Fibroblast of lung (primary cell): ENCODE data around the gene CNPY4.

Source experiments
- EZH2 ChIP-seq: IDR thresholded peaks from 2 replicates; pipeline ENCODE4 v1.5.1; 2012; ENCODE audit warnings: low read length, control low read depth, mild to moderate bottlenecking; ENCODE audit errors: missing control alignments
- TF ChIP-seq, protein P1 (sequence below), 2 donors: IDR thresholded peaks in 1 of 2; conservative IDR thresholded peaks in 1 of 2; 1 replicate in 1 of 2; 2 replicates in 1 of 2; pipeline ENCODE4 v1.5.1; 2011 to 2012; ENCODE audit warnings: low read length in 2 of 2, control low read depth in 1 of 2, inconsistent platforms in 1 of 2, low read depth in 1 of 2, mild to moderate bottlenecking in 1 of 2

DNA sequence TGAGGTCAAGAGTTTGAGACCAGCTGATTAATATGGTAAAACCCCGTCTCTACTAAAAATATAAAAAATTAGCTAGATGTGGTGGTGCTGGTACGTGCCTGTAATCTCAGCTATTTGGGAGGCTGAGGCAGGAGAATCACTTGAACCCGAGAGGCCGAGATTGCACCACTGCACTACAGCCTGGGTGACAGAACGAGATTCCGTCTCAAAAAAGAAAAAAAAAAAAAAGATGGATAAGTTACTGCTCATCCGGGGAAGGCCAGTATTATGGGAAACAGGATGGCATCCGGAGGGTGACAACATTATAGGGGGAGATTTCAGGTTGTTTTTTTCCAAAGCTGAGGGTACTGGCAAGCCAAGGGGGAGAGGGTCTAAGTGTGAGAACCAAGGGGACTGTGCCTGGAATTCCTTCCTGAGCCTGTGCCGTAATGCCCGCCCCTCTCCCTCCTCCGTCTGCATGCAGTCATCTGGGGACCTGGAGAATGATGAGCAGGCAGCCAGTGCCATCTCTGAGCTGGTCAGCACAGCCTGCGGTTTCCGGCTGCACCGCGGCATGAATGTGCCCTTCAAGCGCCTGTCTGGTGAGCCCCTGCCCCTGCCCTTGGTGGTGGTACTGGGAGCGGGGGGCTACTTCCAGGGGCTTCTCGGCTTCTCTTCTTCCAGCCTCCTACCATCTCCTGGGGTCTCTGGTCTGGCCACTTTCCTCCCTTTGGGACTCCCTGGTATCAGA lies 33.7 kb downstream of the CNPY4 start:
- TF ChIP-seq, protein P1, sequence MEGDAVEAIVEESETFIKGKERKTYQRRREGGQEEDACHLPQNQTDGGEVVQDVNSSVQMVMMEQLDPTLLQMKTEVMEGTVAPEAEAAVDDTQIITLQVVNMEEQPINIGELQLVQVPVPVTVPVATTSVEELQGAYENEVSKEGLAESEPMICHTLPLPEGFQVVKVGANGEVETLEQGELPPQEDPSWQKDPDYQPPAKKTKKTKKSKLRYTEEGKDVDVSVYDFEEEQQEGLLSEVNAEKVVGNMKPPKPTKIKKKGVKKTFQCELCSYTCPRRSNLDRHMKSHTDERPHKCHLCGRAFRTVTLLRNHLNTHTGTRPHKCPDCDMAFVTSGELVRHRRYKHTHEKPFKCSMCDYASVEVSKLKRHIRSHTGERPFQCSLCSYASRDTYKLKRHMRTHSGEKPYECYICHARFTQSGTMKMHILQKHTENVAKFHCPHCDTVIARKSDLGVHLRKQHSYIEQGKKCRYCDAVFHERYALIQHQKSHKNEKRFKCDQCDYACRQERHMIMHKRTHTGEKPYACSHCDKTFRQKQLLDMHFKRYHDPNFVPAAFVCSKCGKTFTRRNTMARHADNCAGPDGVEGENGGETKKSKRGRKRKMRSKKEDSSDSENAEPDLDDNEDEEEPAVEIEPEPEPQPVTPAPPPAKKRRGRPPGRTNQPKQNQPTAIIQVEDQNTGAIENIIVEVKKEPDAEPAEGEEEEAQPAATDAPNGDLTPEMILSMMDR (conservative IDR thresholded peaks at IDR 0.05 in 1 of 2, IDR thresholded peaks at IDR 0.05 in 1 of 2; ENCODE audit: low read depth in 1 of 2, low read length in 2 of 2), result no peak
- TF ChIP-seq EZH2, result no peak
